Right renal pelvis (tissue), 4 donors: Measurements from ENCODE around the gene NPIPA1. TPM values are rescaled to one million over a fixed set of nuclear protein-coding genes. Genes with fewer than 3 reads are reported as not detected.
"Not testable (repeated sequence)": the region's sequence is repeated elsewhere in the genome, so short reads cannot be mapped to it uniquely, and the experiment has no call there.

ENCODE experiments used
- DNase-seq, 4 donors: peaks; one replicate each; pipeline ENCODE4 v3.0.0-alpha.2; 2013; ENCODE audit warnings: low read depth in 4 of 4, low spot score in 3 of 4, missing footprints in 1 of 4
- polyA plus RNA-seq, 4 donors: library from polyadenylated mRNA; unstranded; fragments of 120-200 nt; gene quantifications; one replicate each; pipeline ENCODE4 v1.2.1, GENCODE V29; 2013; ENCODE audit not compliant: insufficient read length in 4 of 4

NPIPA1 gene
- polyA plus RNA-seq, 4 donors = 94.8 to 142 (median 119) TPM

DNA sequence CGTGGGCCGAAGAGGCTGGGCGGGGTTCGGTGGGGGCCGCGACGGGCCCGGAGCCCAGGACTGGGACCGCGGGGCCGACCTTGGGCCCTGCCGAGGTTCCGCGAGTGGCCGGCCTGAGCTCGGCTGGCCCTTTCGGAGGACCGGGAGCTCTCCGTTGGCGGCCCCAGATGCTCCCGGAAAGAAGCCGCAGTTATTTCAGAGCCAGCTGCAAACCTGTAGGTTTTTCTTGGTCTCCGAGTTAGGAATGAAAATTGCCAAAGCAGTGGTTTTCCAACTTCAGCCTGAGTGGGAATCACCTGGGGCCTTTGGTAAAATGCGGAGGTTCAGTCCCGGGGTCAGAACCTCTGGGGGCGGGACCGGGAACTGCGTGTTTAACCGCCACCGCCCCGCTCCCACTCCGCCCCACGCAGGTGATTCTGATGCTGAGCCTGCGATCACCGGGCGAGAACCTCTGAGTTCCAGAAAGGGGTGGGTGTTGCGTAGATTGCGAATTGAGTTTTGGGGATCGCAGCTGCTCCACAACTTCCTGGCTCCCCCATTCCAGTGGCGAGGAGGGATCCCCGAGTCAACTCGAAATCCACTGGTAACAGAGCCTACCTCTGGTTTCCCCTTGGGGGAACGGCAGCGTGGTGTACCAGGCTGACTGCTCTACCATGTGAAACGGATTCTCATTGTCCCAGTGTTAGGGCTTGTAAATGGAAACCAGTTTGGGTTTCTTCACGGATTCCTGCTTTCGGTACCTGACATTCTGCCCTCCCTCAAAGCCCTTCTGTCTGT is 38.4 kb downstream of the NPIPA1 start:
- peak in 1 of 4 donors; percentile 10 for DNase-seq

DNA sequence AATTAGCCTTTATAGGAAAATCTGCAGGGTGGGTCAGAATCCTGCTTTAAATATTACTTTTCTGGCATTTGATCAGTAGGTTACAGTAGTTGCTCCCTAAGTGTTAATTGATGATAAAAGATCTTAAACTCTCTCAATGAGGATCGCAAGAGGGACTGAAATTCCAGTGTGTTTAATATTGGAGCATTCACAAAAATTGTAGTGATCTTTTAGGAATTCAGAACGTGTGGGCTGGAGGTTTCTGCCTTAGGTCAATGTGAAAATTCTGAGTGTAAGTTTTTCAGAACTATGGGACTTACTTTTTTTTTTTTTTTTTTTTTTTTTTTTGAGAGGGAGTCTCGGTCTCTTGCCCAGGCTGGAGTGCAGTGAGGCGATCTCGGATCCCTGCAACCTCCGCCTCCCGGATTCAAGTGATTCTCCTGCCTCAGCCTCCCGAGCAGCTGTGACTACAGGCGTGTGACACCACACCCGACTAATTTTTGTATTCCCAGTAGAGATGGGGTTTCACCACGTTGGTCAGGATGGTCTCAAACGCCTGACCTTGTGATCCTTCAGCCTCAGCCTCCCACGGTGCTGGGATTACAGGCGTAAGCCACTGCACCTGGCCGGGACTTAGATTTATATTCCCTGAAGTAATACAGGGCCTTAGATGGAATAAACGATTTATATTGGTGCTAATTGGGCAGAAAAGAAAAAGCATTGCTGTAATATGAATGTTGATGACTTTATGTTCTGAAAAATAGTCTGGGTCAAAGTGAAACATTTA is 39.9 kb downstream of the NPIPA1 start:
- DNase-seq = not testable (repeated sequence)

DNA sequence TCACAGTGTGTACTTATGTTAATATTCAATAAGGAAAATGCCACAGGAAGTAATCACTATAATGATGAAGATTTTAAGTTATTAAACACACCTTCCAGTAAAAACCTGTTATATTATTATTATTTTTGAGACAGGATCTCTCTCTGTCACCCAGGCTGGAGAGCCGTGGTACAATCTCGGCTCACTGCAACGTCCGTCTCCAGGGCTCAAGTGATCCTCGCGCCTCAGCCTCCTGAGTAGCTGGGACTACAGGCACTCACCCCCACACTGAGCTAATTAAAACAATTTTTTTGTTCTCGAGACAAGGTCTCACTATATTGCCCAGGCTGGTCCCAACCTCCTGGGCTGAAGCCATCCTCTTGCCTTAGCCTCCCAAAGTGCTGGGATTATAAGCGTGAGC is 41.0 kb downstream of the NPIPA1 start:
- DNase-seq = not testable (repeated sequence)

DNA sequence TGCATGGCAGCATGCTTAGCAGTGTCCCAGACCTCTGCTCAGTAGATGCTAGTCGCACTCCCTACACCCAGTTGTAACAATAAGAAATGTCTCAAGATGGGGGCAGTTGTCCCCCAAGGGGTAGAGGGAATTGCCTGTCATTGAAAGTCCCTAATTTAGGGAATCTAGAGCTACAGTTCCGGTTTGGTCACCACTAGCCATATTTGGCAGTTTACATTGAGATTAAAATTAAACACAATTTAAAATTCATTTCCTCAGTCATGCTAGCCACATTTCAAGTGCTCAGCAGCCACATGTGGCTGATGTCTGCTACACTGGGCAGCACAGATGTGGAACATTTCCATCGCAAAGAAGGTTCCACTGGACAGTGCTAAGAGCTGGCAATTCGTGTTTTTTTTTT is 41.7 kb downstream of the NPIPA1 start:
- not testable (repeated sequence) for DNase-seq

DNA sequence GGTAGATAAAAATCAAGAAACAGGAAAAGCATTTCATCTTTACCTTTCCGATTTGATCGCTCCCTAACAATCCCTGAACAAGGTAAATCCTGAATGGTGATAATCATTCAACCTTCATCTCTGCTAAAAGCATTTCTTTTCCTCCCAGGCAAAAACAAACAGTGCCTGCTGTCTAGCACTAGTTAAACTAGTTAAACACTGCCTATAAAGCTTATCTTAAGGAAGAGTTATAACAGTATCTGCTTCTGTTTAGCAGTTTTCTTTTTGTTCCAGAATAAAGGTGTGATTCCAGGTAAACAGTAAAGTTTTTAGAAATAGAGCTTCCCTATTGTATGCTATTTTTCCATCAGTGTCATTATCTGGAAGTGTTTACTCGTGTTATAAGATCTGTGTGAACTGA is 44.0 kb downstream of the NPIPA1 start:
- not testable (repeated sequence) for DNase-seq

DNA sequence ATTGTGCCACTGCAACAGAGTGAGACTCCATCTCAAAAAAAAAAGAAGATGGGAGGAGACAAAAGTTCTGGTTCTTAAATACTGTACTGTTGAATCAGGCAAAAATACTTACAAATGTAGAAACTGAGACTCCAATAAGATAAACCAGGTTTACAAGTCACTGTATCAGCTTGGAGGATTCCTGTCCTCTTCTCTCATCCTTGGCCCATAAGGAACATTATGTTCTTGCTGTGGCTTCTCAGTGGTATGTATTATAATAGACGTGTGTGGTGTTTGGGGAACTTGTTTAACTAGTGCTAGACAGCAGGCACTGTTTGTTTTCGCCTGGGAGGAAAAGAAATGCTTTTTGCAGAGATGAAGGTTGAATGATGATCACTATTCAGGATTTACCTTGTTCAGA is 45.3 kb downstream of the NPIPA1 start:
- not testable (repeated sequence) for DNase-seq

DNA sequence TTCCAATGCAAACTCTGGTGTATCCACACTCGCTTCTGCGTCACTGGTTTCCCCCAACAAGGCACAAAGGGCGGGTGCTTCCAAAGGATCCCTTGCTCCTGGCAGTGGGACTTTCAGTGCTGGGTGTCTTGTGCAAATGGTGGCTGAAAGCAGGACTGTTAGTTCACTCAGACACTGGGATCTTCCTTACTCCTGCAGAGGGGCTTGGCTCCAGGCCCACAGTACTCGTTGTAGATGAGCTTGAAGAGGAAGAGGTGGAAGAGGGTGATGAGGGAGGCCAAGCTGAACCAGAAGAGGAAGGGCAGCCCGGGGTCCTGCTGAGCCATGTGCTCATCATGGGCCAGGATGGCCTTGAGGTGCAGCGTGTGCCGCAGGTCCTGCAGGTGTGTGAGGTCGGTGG is 50.8 kb downstream of the NPIPA1 start:
- DNase-seq = not testable (repeated sequence)

DNA sequence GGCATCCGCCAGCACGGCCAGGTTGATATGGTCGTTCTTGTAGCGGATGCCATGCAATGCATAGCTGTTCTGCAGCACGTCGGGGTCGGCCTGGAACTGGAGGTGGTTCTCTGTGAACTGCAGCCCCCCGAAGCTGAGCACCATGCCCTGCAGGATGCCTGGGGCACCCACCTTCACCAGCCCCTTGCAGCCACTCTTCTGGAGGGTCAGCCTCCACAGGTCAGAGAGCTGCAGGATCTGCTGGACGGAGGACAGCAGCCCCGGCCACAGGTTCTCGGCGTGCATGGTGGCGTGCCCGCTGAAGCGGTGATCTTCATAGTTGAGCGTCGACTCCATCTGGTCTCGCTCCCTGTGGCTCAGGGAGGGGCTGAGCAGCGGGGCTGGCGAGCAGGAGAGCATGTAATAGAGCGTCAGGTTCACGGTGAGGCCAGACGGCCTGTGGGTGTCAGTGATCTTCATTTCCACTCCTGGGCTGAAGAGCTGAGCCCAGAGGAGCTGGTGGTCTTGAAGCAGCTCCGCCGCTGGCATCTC is 51.5 kb downstream of the NPIPA1 start:
- not testable (repeated sequence) for DNase-seq

DNA sequence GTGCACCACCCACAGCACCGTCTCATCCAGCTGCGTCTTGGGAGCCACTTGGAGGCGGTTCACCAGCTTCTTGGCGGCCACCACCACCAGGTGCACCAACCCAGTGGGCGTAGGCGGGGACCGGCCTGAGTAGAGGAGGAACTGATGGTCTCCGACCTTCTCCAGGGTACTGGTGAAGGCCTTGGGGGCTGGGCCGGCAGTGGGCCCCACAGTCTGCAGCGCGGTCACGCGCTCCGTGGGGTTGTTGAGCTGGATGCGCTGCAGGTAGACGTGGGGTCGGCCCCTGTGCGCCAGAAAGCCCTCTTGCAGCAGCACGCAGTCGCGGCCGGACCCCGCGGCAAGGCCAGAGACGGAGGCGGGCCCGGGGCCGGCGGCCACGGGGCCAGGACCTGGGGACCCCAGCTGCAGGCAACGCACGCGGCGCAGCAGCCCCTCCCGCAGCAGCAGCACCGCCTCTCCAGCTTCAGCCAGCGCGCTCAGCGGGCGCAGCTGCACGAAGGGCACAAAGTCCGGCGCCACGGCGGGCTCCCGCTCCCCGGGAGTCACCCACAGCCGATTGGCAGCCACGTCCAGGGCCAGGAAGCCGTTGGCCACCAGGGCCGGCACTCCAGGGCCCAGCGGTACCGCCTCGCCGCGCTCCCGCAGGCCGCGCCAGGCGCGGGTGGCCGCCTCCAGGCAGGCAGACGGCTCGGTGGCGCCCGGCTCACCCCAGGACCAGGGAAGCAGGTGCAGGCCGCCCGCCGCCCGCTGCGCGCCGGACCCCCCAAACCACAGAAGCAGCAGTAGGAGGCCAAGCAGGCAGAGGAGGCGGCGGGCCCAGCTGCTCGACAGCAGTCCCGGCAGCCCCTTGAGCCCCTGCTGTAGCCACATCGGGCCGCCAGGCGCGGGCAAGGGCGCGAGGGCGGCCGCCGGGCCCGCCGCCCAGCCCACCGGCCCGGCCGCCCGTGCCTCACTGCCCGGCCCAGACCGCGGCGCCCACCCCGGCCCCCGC is 52.3 kb downstream of the NPIPA1 start:
- DNase-seq = not testable (repeated sequence)

DNA sequence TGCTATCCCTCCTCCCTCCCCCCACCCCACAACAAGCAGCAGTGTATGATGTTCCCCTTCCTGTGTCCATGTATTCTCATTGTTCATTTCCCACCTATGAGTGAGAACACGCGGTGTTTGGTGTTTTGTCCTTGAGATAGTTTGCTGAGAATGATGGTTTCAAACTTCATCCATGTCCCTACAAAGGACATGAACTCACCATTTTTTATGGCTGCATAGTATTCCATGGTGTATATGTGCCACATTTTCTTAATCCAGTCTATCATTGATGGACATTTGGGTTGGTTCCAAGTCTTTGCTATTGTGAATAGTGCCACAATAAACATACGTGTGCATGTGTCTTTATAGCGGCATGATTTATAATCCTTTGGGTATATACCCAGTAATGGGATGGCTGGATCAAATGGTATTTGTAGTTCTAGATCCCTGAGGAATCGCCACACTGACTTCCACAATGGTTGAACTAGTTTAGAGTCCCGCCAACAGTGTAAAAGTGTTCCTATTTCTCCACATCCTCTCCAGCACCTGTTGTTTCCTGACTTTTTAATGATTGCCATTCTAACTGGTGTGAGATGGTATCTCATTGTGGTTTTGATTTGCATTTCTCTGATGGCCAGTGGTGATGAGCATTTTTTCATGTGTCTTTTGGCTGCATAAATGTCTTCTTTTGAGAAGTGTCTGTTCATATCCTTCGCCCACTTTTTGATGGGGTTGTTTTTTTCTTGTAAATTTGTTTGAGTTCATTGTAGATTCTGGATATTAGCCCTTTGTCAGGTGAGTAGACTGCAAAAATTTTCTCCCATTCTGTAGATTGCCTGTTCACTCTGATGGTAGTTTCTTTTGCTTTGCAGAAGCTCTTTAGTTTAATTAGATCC is 56.3 kb downstream of the NPIPA1 start:
- DNase-seq = not testable (repeated sequence)

DNA sequence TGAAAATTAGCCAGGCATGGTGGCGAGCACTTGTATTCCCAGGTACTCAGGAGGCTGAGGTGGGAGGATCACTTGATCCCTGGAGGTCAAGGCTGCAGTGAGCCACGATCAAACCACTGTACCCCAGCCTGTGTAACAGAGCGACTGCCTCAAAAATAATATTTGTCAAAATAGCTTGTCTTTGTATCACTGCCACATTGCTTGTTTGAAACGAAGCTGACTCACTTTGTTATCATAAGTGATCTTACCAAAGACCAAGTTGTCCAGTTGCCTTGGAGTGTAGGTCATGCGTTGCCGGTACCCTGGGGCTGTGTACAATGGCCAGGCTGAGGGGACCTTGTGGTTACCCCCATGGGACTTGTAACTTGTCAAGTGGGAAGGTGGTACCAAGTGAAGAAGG is 59.5 kb downstream of the NPIPA1 start:
- not testable (repeated sequence) for DNase-seq

DNA sequence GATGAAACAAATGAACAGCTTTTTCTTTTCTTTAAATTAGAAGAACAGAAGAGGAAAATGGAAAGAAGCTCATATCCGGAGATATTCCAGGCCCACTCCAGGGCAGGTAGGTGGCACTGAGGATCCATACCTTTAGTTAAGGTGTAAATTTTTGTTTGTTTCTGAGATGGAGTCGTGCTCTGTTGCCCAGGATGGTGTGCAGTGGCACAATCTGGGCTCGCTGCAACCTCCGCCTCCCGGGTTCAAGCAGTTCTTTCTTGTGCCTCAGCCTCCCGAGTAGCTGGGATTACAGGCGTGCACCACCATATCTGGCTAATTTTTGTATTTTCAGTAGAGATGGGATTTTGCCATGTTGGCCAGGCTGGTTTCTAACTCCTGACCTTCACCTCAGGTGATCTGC is 61.1 kb downstream of the NPIPA1 start:
- DNase-seq = not testable (repeated sequence)

DNA sequence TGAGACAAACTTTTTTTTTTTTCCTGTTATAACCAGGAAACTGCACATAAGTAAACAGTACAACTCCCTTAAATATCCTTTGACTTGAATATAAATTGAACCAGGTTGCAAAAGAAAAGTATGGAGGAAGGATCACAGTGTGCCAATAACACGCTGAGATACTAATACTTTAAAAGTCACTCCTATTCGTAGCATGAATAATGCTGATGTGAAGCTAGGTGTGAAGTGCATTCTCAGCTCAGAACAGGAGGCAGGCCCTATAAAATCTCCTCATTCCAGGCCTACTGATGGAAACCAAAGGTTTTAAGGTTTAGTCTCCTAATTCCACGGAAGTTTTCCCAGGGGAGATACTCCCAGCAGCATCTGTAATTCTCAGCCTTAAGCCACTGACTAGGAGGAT is 62.6 kb downstream of the NPIPA1 start:
- not testable (repeated sequence) for DNase-seq

Other genes with a start within 250 kb of the NPIPA1 start
- under 1 TPM; 0.20 to 0.34 (median 0.26) TPM for gene PLA2G10, start 243.1 kb upstream of the NPIPA1 start, polyA plus RNA-seq
- gene NPIPA3, start 234.0 kb upstream of the NPIPA1 start, polyA plus RNA-seq = 10 to 100 TPM in 3 of 4 donors, 1 to 10 TPM in 1; 6.9 to 13.4 (median 10.7) TPM
- gene NPIPA2, start 194.9 kb upstream of the NPIPA1 start, polyA plus RNA-seq = 1 to 10 TPM in 1 of 4 donors, under 1 TPM in 1, not detected in 2; 0.97 to 4.8 TPM
- 10 to 100 TPM; 73.3 to 92.2 (median 84.3) TPM for gene NOMO1, start 103.7 kb upstream of the NPIPA1 start, polyA plus RNA-seq
- 100 to 1,000 TPM in 3 of 4 donors, 10 to 100 TPM in 1; 97.9 to 103 (median 101) TPM for gene PDXDC1, start 37.6 kb downstream of the NPIPA1 start, polyA plus RNA-seq
- gene NTAN1, start 118.6 kb downstream of the NPIPA1 start, polyA plus RNA-seq = 10 to 100 TPM; 39.0 to 51.1 (median 49.1) TPM
- 10 to 100 TPM; 36.8 to 46.5 (median 41.9) TPM for gene RRN3, start 156.8 kb downstream of the NPIPA1 start, polyA plus RNA-seq